Measurements from ENCODE around the gene ICOSLG.
"Not testable (repeated sequence)": the region's sequence is repeated elsewhere in the genome, so short reads cannot be mapped to it uniquely, and the experiment has no call there.

Gene ICOSLG

GRCh38 chr21:44181506-44181905 lies 59.2 kb downstream of the ICOSLG start:
- H3K4me3 ChIP-seq (ENCODE audit: low read depth, low read length); DNase-seq (ENCODE audit: low read depth): not testable (repeated sequence)

GRCh38 chr21:44176127-44176526 lies 64.6 kb downstream of the ICOSLG start:
- H3K4me3 ChIP-seq (ENCODE audit: low read depth, low read length); DNase-seq (ENCODE audit: low read depth): not testable (repeated sequence)

GRCh38 chr21:44175189-44175588 lies 65.6 kb downstream of the ICOSLG start:
- not testable (repeated sequence) for DNase-seq (ENCODE audit: low read depth)

More at GRCh38 chr21:44175189-44175588, 65.6 kb downstream of the ICOSLG start:
- H3K4me3 ChIP-seq (ENCODE audit: low read depth, low read length) = not testable (repeated sequence)

Data from LNCaP clone FGC (cell line).